Liver (tissue), 9 donors: Measurements from ENCODE around the gene SEPTIN10. TPM values are rescaled to one million over a fixed set of nuclear protein-coding genes. Genes with fewer than 3 reads are reported as not detected.

ENCODE experiments used
- DNase-seq: peaks from one replicate; pipeline ENCODE4 v3.0.0-alpha.2; 2017; ENCODE audit warnings: low spot score
- H3K27ac ChIP-seq, 2 donors: one replicate each; pipeline ENCODE4 v1.7.0; 2013; ENCODE audit warnings: inconsistent platforms in 2 of 2, low read length in 2 of 2, control low read depth in 1 of 2, low read depth in 1 of 2, mild to moderate bottlenecking in 1 of 2
- H3K27me3 ChIP-seq, 4 donors: one replicate each; pipeline versions ENCODE4 v1.6.1 to v1.7.0; 2013; ENCODE audit warnings: low read length in 3 of 4, inconsistent platforms in 1 of 4, mild to moderate bottlenecking in 1 of 4, moderate library complexity in 1 of 4; ENCODE audit not compliant: control insufficient read depth in 4 of 4, insufficient read depth in 4 of 4
- H3K36me3 ChIP-seq, 4 donors: one replicate each; pipeline versions ENCODE4 v1.6.1 to v1.7.0; 2013; ENCODE audit warnings: low read length in 3 of 4, mild to moderate bottlenecking in 3 of 4, low read depth in 1 of 4, moderate library complexity in 1 of 4; ENCODE audit not compliant: control insufficient read depth in 4 of 4, insufficient read depth in 3 of 4
- H3K4me1 ChIP-seq, 4 donors: one replicate each; pipeline versions ENCODE4 v1.6.1 to v1.7.0; 2013; ENCODE audit warnings: low read length in 3 of 4, mild to moderate bottlenecking in 3 of 4, moderate library complexity in 1 of 4; ENCODE audit not compliant: control insufficient read depth in 4 of 4, insufficient read depth in 4 of 4
- H3K4me3 ChIP-seq, 3 donors: one replicate each; pipeline versions ENCODE4 v1.6.1 to v1.7.0; 2013; ENCODE audit warnings: low read length in 3 of 3, control low read depth in 1 of 3, low read depth in 1 of 3, mild to moderate bottlenecking in 1 of 3
- H3K9ac ChIP-seq, 2 donors: one replicate each; pipeline ENCODE4 v1.7.0; 2013; ENCODE audit warnings: low read length in 2 of 2, mild to moderate bottlenecking in 2 of 2, moderate library complexity in 2 of 2, control low read depth in 1 of 2, low read depth in 1 of 2
- H3K9me3 ChIP-seq, 4 donors: one replicate each; pipeline versions ENCODE4 v1.6.1 to v1.7.0; 2013; ENCODE audit warnings: low read length in 3 of 4; ENCODE audit not compliant: control insufficient read depth in 4 of 4
- ATF3 ChIP-seq: IDR thresholded peaks from 2 replicates; pipeline ENCODE4 v1.6.1; 2016; ENCODE audit warnings: antibody characterized with exemption
- CTCF ChIP-seq: fragments of 150-350 bp; IDR thresholded peaks from 2 replicates; pipeline ENCODE4 v1.5.1; 2017; ENCODE audit warnings: improper control_type of control experiment, low read depth, low read length; ENCODE audit not compliant: missing input control
- EGR1 ChIP-seq, 2 donors: IDR thresholded peaks; 2 replicates each; pipeline ENCODE4 v1.6.1; 2016 to 2018; ENCODE audit warnings: antibody characterized with exemption in 2 of 2, low read depth in 2 of 2
- FOXA1 ChIP-seq: IDR thresholded peaks from 2 replicates; pipeline ENCODE4 v1.6.1; 2016; ENCODE audit warnings: antibody characterized with exemption
- FOXA2 ChIP-seq: IDR thresholded peaks from 2 replicates; pipeline ENCODE4 v1.6.1; 2016; ENCODE audit warnings: antibody characterized with exemption
- HNF4A ChIP-seq, 2 donors: conservative IDR thresholded peaks; 2 replicates each; pipeline ENCODE4 v1.6.1; 2016; ENCODE audit warnings: antibody characterized with exemption in 2 of 2, mild to moderate bottlenecking in 2 of 2
- HNF4G ChIP-seq: IDR thresholded peaks from 2 replicates; pipeline ENCODE4 v1.6.1; 2016; ENCODE audit warnings: antibody characterized with exemption
- JUND ChIP-seq, 2 donors: IDR thresholded peaks; 2 replicates each; pipeline ENCODE4 v1.6.1; 2016; ENCODE audit warnings: antibody characterized with exemption in 2 of 2
- NR2F2 ChIP-seq: IDR thresholded peaks from 2 replicates; pipeline ENCODE4 v1.6.1; 2016; ENCODE audit warnings: antibody characterized with exemption
- SP1 ChIP-seq: IDR thresholded peaks from 2 replicates; pipeline ENCODE4 v1.6.1; 2018; ENCODE audit warnings: antibody characterized with exemption, mild to moderate bottlenecking
- TAF1 ChIP-seq: conservative IDR thresholded peaks from 2 replicates; pipeline ENCODE4 v1.6.1; 2016; ENCODE audit warnings: antibody characterized with exemption, mild to moderate bottlenecking
- YY1 ChIP-seq: IDR thresholded peaks from 2 replicates; pipeline ENCODE4 v1.6.1; 2016; ENCODE audit warnings: antibody characterized with exemption, mild to moderate bottlenecking
- ZBTB33 ChIP-seq: IDR thresholded peaks from 2 replicates; pipeline ENCODE4 v1.6.1; 2016; ENCODE audit warnings: antibody characterized with exemption
- WGBS: extraction: QIAGEN DNeasy Blood & Tissue Kit; methylation state at CpG from one replicate; pipeline ENCODE4 v1.1.7; 2013; 5-methylcytosine and 5-hydroxymethylcytosine counted together
- polyA plus RNA-seq, 2 donors: library from polyadenylated mRNA; stranded (reverse) in 1 of 2; unstranded in 1 of 2; fragments of 200-250 nt in 1 of 2; fragments of >200 nt in 1 of 2; fragmentation: Nextera tagmentation in 1 of 2; extraction: Ambion mirVana in 1 of 2; gene quantifications; one replicate each; pipeline versions ENCODE4 v1.2.1 to v1.2.3, GENCODE V29; 2013 to 2015
- total RNA-seq, 2 donors: library from RNA; depleted of rRNA; stranded (reverse); fragments of >200 nt; gene quantifications; one replicate each; pipeline ENCODE4 v1.2.3, GENCODE V29; 2014
- TF ChIP-seq, protein P1 (sequence below): IDR thresholded peaks from 2 replicates; pipeline ENCODE4 v1.6.1; 2016; ENCODE audit warnings: antibody characterized with exemption, mild to moderate bottlenecking
- TF ChIP-seq, protein P2 (sequence below): IDR thresholded peaks from 2 replicates; pipeline ENCODE4 v1.6.1; 2016; ENCODE audit warnings: antibody characterized with exemption
- donor health status: healthy.
- donor health status: healthy.
- donor health status: healthy.
- donor health status: healthy.
- donor health status: healthy.

SEPTIN10 gene
- total and polyA plus RNA-seq, 4 donors = 19.6 to 35.9 (median 20.1) TPM

- TF ChIP-seq ZBTB33 = no peak
Observed at GRCh38 chr2:109531896-109532727, 81.7 kb downstream of the SEPTIN10 start (continued).

- WGBS = 89% methylated on average over 5 of the region's 5 CpGs
- TF ChIP-seq EGR1 (IDR thresholded peaks at IDR 0.05; ENCODE audit: low read depth in 2 of 2) (no peak), TAF1 (no peak), FOXA1 (no peak), FOXA2 (no peak), SP1 (no peak), YY1 (no peak), NR2F2 (no peak), HNF4A (conservative IDR thresholded peaks at IDR 0.05) (no peak), ATF3 (no peak), HNF4G (no peak)
- TF ChIP-seq, protein P1, sequence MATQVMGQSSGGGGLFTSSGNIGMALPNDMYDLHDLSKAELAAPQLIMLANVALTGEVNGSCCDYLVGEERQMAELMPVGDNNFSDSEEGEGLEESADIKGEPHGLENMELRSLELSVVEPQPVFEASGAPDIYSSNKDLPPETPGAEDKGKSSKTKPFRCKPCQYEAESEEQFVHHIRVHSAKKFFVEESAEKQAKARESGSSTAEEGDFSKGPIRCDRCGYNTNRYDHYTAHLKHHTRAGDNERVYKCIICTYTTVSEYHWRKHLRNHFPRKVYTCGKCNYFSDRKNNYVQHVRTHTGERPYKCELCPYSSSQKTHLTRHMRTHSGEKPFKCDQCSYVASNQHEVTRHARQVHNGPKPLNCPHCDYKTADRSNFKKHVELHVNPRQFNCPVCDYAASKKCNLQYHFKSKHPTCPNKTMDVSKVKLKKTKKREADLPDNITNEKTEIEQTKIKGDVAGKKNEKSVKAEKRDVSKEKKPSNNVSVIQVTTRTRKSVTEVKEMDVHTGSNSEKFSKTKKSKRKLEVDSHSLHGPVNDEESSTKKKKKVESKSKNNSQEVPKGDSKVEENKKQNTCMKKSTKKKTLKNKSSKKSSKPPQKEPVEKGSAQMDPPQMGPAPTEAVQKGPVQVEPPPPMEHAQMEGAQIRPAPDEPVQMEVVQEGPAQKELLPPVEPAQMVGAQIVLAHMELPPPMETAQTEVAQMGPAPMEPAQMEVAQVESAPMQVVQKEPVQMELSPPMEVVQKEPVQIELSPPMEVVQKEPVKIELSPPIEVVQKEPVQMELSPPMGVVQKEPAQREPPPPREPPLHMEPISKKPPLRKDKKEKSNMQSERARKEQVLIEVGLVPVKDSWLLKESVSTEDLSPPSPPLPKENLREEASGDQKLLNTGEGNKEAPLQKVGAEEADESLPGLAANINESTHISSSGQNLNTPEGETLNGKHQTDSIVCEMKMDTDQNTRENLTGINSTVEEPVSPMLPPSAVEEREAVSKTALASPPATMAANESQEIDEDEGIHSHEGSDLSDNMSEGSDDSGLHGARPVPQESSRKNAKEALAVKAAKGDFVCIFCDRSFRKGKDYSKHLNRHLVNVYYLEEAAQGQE = no peak
- Histone ChIP-seq H3K9ac (no peak overlapping the region), H3K27me3 (no peaks in the 10 kb centered on the region), H3K27ac (no peak overlapping the region), H3K36me3 (no peaks in the 10 kb centered on the region), H3K9me3 (no peaks in the 10 kb centered on the region), H3K4me1 (no peaks in the 10 kb centered on the region), H3K4me3 (no peak overlapping the region)
- no peak for DNase-seq
Observed at GRCh38 chr2:109531221-109531620, 82.5 kb downstream of the SEPTIN10 start.

GRCh38 chr2:109530712-109531111 is 83.1 kb downstream of the SEPTIN10 start:
- WGBS = 69% methylated on average over 6 of the region's 6 CpGs
- no peaks in the 10 kb centered on the region for H3K36me3 ChIP-seq
- no peaks in the 10 kb centered on the region for H3K9me3 ChIP-seq
- H3K4me3 ChIP-seq = no peak overlapping the region
- H3K9ac ChIP-seq = no peak overlapping the region
- H3K27me3 ChIP-seq = no peaks in the 10 kb centered on the region
- no peaks in the 10 kb centered on the region for H3K4me1 ChIP-seq
- DNase-seq = no peak
- no peak overlapping the region for H3K27ac ChIP-seq
- TF ChIP-seq JUND (IDR thresholded peaks at IDR 0.05) (no peak), ZBTB33 (no peak), HNF4A (conservative IDR thresholded peaks at IDR 0.05) (no peak), ATF3 (no peak), HNF4G (no peak), CTCF (no peak), FOXA2 (no peak)
- TF ChIP-seq, protein P1 = no peak
- TF ChIP-seq, protein P2, sequence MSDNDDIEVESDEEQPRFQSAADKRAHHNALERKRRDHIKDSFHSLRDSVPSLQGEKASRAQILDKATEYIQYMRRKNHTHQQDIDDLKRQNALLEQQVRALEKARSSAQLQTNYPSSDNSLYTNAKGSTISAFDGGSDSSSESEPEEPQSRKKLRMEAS = no peak
